ENCODE data around the gene ZG16.

ZG16 gene

GRCh38 chr16:29826342-29826695 is 48.3 kb downstream of the ZG16 start:
- FAIRE-seq, result no peak

- no peak for FAIRE-seq
Measured at GRCh38 chr16:29830774-29831173, 52.7 kb downstream of the ZG16 start.

GRCh38 chr16:29831490-29831889 is 53.4 kb downstream of the ZG16 start:
- no peak for FAIRE-seq

All from G401.6 (cell line).